HG03457 (cell line): ENCODE results near the gene ILKAP.

Source experiments
- ATAC-seq: cut with Tn5 transposase; IDR thresholded peaks from one replicate; pipeline ENCODE4 v1.9.1; 2021; ENCODE audit warnings: moderate number of reproducible peaks; ENCODE audit not compliant: unreplicated experiment

Gene ILKAP

GRCh38 chr2:238125127-238125885 lies 78.2 kb downstream of the ILKAP start:
- no peak for ATAC-seq

DNA sequence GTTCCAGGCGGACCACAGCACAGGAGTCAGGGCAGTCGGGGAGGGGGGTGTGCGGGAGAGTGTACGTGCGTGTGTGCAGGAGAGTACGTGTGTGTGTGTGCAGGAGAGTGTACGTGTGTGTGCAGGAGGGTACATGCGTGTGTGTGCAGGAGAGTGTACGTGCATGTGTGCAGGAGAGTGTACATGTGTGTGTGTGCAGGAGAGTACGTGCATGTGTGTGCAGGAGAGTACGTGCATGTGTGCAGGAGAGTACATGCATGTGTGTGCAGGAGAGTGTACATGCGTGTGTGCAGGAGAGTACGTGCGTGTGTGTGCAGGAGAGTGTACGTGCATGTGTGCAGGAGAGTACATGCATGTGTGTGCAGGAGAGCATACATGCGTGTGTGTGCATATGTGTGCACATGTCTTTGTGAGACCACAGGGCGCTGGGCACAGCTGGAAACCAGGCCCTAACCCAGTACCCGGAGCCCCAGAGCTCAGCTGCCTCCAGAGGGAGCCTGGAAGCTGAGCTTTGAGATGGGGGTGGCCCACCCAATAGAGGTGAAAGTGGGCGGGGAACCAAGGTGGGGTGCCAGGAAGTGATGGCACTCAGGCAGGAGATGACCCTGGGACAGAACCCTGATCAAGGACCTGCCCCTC lies 78.9 kb downstream of the ILKAP start:
- no peak for ATAC-seq

- no peak for ATAC-seq
Measured at GRCh38 chr2:238123991-238124470, 79.5 kb downstream of the ILKAP start.

DNA sequence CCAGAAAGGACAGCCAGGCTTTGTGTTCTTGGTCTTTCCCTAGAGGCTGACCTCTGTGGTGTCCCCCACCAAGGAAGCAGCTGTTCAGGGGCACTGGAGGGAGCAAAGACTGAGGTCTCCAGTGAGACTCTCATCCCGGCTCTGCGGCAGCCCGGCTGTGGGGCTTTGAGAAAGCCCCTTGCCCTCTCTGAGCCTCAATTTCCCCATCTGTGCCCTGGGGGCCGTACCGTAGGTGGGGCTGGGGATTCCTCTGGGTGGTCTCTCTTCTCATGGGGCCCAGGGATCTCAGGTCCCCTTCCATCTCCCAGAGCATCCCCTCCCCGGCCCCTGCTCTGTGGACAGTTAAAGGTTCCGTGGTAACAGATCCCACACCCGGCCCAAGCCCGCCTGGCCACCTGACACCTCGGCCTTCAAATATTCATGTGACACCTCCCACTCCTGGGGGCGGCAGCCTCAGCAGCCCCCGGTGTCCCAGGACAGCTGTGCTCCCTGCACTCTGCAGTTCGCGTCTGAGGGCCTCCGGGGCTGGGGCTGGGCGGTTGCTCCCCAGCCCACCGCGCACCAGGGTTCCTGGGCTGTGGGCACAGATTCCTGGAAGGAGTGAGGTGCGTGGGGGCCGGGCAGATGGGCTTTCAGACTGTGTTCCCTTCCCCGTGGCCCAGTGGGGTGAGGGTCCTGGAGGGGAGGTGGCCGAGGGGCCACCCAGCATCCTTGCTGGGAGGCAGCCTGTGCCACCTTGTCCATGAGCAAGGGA lies 80.1 kb downstream of the ILKAP start:
- ATAC-seq, result no peak

GRCh38 chr2:238122287-238123217 lies 80.9 kb downstream of the ILKAP start:
- ATAC-seq, result no peak

- no peak for ATAC-seq
Measured at GRCh38 chr2:238121511-238122286, 81.8 kb downstream of the ILKAP start.

- no peak for ATAC-seq
Measured at GRCh38 chr2:238120463-238121298, 82.8 kb downstream of the ILKAP start.
